GM12878 (cell line): ENCODE results near the gene PHACTR1.

Experiments
- ELK1 ChIP-seq: IDR thresholded peaks from 2 replicates; pipeline ENCODE4 v1.6.1; 2012; ENCODE audit warnings: low read depth, low read length, improper control_type of control experiment
- JUND ChIP-seq: IDR thresholded peaks from 2 replicates; pipeline ENCODE4 v1.6.1; 2012; ENCODE audit warnings: low read depth, mild to moderate bottlenecking, low read length, improper control_type of control experiment, moderate library complexity
- PML ChIP-seq: IDR thresholded peaks from 2 replicates; pipeline ENCODE4 v1.6.1; 2012; ENCODE audit warnings: low read length, inconsistent platforms
- POLR2AphosphoS5 ChIP-seq: IDR thresholded peaks from 2 replicates; pipeline ENCODE4 v1.6.1; 2011; ENCODE audit warnings: mild to moderate bottlenecking, low read length, inconsistent platforms
- TF ChIP-seq, protein P1 (sequence below), 3 experiments: IDR thresholded peaks in 2 of 3; conservative IDR thresholded peaks in 1 of 3; 2 replicates each; pipeline ENCODE4 v1.5.1; 2011; ENCODE audit warnings: low read depth in 3 of 3, low read length in 3 of 3, mild to moderate bottlenecking in 3 of 3, control low read depth in 2 of 3, moderate library complexity in 2 of 3, inconsistent platforms in 1 of 3, mixed read lengths in 1 of 3; ENCODE audit not compliant: control insufficient read depth in 2 of 3, insufficient read depth in 1 of 3; ENCODE audit errors: extremely low read depth in 1 of 3

DNA sequence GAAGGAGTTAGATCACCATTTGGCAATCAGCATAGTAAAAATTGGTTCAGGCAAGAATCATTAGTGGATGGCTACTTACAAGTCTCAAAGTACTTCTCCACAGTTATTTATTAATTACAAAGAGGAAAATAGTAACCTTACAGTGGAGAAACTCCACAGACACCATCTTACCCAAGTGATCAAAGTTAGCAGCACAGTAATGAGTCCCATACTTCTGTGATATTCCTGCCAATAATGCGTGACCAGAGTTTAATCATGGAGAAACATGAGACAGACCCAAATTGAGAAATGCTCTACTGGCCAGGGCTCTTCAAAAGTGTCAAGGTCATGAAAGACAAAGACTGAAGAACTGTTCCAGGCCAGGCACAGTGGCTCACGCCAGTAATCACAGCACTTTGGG, 602.3 kb downstream of the PHACTR1 start:
- TF ChIP-seq, protein P1, sequence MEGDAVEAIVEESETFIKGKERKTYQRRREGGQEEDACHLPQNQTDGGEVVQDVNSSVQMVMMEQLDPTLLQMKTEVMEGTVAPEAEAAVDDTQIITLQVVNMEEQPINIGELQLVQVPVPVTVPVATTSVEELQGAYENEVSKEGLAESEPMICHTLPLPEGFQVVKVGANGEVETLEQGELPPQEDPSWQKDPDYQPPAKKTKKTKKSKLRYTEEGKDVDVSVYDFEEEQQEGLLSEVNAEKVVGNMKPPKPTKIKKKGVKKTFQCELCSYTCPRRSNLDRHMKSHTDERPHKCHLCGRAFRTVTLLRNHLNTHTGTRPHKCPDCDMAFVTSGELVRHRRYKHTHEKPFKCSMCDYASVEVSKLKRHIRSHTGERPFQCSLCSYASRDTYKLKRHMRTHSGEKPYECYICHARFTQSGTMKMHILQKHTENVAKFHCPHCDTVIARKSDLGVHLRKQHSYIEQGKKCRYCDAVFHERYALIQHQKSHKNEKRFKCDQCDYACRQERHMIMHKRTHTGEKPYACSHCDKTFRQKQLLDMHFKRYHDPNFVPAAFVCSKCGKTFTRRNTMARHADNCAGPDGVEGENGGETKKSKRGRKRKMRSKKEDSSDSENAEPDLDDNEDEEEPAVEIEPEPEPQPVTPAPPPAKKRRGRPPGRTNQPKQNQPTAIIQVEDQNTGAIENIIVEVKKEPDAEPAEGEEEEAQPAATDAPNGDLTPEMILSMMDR (IDR thresholded peaks at IDR 0.05 in 2 of 3, conservative IDR thresholded peaks at IDR 0.05 in 1 of 3; ENCODE audit: control insufficient read depth in 2 of 3, extremely low read depth in 1 of 3, insufficient read depth in 1 of 3, low read depth in 3 of 3, low read length in 3 of 3), result no peak
- TF ChIP-seq JUND, result no peak
- no peak for TF ChIP-seq PML
- TF ChIP-seq ELK1, result no peak
- no peak for TF ChIP-seq POLR2AphosphoS5
